ENCODE data around the gene MALRD1.

Gene MALRD1

DNA sequence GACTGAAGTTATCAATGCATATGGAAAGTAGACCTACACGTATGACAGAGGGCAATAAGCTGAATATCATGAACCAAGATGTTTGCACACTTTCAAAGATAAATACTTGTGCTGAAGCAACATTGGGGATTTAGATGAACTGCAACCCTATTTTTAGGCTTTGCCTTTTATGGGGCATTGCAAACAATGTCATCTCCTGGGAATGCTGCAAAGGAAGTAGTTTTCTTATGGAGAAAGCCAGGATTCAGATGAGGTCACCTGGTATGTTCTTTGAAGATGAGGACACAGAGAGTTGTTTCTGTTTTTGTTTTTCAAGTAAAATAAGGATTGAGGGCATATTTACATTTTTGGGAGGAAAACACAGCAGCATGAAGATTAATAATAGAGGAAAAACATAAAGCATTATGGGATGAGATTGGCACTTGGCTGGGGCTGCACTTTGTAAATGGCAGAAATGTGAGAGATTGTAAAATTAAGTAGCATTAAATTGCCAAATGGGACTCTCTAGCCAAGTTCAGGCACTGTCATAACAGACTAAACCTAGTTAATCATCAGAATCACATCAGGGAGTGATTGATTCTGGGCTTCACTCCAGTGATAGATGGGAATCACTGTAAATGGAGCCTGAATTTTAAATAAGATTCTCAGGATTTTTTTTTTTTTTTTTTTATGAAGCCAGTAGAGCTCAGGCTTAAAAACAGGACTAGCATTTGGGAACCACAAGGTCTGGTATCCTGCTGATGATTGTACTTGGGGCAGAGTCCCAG lies 63.1 kb downstream of the MALRD1 start:
- DNase-seq: no peak

DNA sequence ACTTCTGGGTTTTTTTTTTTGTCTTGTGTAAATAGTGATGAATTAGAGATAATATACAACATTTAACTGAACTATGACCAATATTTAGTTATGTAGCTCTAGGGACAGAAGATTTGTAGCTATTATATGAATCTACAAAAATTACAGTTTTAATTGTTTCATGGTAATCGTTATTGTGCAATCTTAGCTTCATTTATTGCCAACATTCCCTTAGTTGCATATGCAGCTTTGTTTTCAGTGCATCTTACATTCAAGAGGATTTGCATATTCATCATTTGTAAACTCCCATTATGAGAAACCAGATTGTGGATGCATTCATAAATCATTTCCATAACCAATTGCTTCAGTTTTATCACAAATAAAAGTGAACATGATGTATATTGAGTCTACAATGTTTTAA lies 68.8 kb downstream of the MALRD1 start:
- peak in 1 of 2 experiments; percentile 0 for DNase-seq

DNA sequence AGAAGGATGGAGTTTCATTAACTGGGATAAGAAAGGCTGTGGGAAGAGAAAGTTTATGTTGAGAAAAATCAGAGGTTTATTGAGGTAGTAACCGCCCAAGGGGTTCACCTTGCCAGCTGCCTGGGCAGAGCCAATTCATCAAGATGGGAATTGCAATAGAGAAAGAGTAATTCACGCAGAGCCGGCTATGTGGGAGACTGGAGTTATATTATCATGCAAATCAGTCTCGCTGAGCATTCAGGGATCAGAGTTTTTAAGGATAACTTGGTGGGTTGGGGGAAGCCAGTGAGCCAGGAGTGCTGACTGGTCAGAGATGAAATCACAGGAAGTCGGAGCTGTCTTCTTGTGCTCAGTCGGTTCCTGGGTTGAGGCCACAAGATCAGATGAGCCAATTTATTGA lies 70.6 kb downstream of the MALRD1 start:
- DNase-seq: peak in 1 of 2 experiments; percentile 0

DNA sequence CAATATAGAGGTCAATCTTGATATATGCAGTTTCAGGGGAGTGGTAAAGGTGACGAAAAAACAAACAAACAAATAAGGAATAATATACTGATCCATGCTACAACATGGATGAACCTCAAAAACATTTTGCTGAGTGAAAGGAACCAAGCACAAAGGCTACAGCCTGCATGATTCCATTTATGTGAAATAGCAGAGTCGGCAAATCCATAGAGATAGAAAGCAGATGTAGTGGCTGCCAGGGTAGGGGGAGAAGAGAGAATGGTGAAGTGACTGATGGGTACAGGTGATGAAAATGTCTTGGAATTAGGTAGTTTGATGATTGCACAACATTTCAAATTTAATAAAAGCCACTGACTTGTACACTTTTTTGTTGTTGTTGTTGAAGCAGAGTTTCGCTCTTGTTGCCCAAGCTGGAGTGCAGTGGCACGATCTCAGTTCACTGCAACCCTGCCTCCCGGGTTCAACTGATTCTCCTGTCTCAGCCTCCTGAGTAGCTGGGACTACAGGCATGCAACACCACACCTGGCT lies 71.8 kb downstream of the MALRD1 start:
- DNase-seq: no peak

DNA sequence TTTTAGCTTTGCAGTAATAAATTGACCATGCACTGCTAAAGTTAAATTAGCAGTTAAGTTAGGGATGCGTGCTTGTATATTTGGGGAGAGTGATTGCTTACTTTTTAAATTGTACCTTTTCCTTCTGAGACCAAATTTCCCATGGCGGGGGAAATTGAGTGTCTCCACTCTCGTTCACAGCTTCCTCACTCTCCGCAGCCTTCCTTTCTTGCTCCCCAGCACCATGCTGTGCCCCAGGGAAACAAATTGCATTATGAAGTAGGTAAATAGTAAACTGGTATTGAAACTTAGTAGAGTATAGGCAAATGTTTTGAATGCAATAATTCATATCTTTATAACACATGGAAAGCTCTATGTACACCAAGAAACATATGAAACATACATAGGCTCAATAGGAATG lies 85.4 kb downstream of the MALRD1 start:
- no peak for DNase-seq

DNA sequence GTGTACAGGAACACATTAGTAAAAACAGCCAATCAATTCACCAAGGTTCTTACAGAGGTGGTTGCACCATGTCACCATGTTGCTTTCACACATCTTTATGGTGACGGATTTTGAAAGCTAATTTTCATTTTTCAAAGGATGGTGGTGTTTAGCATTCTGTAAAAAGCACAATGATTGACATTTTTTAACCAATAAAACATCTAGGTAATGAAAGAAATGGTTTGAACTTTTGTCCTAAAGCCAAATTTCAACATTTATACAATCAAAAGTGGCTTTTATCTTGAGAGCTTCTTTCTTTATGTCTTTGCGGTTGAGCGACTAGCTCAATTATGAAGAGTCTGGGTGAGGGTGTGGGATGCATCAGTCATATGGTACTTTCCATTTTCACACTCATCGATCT lies 94.4 kb downstream of the MALRD1 start:
- DNase-seq: no peak

DNA sequence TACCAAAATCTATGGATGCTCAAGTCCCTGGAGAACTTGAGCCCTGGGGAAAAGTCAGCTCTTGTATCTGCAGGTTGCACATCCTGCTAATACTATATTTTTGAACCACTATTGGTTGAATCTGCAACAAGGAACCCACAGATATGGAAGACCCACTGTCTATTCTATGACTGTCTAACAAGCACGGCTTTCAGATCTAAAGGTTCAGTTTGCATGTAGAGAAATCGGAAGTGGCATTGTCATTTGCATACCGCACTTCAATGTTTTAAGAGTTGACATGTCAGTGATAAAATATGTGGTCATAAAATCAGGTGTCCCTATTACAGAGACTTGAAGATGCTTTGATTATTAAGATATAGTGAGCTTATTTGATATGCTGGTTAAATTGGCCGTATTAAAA lies 95.6 kb downstream of the MALRD1 start:
- DNase-seq: peak; percentile 74 to 83

DNA sequence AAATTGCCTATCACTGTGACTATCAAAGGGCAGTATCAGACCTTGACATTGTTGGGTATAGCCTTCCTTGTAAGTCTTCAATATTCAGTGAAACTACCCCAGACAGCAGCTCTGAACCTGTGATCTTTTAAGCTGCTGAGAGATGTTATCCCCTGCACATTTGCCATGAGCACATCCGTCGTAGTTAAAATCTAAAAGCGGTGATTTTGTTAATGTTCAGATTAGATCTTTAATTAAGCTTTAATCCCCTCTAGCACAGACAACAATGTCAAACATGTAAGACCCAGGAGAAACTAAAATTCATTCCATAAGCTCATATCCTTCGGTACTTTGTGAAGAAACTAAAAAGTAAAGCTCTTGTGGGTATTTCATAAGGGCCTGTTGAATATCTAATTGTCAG lies 105.8 kb downstream of the MALRD1 start:
- no peak for DNase-seq

DNA sequence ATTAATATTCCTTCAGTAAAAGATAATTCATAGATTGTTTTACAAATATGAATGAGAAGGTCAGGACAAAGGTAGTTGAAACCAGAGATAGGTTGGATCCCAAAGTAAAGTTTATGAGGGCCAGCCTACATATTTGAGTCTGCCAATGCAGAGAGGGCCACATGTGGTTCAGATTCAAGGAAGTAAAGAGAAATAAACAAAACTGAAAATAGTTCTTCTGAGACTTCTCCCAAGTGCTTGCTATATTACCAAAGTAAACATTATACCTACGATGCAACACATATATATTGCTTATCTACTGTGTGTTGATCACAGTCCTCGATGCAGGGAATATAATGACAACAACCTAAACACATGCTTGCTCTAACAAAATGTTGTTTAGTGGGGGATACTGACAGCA lies 109.8 kb downstream of the MALRD1 start:
- DNase-seq: no peak

DNA sequence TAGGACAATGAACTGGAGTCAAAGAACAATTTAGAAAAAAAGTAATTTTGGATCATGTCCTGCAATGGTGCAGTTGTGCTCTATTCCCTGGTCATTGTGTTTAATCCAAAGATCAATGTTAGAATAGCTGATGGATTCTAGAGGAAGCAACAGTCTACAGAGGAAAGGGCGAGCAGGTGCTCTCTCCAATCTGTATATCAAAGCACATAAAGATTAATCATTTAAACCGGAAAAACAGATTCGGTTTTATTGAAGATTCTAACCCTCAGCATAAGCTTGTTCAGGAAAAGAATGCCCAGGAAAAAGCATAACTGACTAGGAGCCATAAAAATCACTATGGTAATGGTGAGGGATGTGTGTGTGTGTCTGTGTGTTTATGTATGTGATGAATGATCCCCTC lies 110.3 kb downstream of the MALRD1 start:
- DNase-seq: no peak

DNA sequence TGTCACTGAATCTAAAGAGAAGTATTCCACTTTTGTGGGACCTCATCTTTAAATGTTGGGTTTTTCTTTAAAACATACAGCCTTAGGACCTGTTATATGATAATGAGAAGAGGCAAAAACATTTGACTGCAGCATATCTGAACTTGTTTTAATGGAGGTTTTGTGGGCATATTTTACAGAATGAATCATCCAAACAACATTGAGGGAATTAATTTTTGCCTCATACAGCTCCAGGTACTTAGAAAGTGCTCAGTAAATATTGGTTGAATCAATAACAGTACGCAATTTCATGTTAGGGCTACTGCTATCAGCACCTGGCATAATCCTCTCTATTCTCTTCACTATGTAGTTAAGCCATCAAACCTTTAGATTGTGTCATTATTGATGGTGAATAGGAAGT lies 115.9 kb downstream of the MALRD1 start:
- DNase-seq: no peak

DNA sequence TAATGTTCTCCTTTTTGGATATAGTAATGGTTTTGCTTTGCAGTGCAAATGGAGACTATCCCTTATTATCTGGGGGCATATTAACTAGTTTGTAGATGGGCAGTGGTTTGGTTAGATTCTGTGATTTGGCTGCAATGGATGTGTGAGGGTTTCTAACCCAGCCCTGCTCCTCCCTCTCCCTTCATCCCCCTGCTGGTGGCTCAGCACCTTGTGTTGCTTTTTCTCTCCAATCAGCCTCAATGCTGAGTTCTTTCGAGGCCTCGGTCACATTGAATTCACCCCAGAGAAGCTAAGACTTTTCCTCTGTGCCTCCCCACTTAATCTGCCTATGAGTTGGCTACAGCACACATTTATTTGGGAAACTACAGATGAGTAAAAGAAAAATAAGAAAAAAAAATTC lies 120.0 kb downstream of the MALRD1 start:
- peak in 1 of 2 experiments; percentile 16 for DNase-seq

DNA sequence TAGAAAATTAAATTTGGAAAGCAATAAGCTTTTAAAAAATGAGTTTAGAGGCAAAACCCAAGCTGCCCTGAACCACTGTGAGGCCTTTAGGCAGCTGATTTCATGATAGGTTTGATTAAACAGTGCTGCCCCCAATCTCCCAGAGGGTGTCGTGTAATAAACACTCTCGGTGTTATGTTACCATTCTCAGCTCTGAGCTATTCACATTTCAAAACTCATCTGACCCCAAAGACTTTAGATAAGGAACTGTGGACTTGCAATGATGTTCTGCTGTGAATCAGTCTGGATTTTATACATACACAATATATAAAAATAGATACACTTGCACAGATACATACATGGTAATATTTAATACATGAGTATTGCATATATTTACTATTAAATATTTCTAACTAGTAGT lies 120.4 kb downstream of the MALRD1 start:
- no peak for DNase-seq

DNA sequence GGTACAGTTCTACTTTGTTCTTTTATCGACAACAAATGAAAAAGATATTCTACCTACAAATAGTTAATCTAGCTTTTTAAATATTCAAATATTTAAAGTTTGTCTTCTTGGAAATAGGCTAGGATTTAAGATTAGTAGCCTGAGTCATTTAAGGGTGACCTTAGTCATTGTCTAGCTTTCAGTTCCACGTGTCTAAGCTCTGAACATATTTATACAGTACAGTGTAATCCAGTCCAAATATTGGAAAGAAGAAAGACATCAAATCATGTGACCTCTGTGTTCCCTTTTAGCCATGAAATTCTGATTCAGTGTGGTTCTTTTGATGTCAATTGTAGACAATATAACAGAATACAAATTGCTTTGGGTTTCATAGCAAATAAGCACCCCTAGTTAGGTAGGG lies 121.1 kb downstream of the MALRD1 start:
- no peak for DNase-seq

DNA sequence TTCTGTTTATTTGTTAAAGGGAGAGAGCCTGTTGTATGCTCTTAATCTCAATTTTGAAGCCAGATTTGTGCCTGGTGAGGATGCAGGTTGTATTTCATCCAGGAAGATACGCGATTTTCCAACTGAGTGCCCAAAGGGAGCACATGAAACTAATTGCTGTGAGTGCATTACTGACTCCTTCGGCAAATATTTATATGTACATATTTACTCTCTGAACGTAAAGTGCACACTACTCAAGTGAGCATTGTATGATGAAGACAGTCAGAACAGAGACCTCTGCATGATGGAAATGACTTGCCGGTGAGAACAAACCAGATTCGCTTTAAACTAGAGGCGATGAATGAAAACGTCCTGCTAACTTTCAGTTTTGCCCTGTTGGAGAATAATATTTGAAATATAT lies 130.1 kb downstream of the MALRD1 start:
- DNase-seq: no peak

DNA sequence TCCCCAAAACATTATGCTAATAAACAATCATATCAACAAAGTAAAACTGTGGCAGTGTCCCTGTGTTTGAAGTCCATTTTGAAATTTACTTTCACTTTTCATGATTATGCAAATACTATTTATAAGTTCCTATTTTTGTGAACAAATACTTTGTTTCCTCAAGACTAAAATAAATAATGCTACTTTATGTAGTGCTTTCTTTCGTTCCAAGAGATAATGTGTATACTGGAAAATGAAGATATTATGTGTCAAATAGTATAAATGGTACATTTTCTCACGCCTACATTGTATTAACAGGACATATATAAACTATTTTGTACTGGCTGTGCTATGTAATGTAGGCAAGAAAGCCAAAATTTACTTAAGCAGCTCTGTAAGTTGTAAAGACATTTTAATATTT lies 136.3 kb downstream of the MALRD1 start:
- no peak for DNase-seq

DNA sequence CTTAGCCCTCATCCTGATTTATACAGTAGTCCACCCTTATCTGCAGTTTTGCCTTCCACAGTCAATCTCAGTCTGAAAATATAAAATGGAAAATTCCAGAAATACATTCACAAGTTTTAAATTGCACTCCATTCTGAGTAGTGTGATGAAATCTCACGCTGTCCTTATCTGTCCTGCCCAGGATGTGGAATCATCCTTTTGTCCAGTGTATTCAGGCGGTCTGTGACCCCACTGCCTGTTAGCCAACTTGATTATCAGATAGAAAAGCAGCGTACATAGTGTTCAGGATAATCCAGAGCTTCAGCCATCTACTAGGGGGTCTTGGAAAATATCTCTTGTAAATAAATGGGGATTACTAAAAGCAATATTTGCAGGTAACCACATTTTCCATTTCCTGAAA lies 146.3 kb downstream of the MALRD1 start:
- DNase-seq: no peak

DNA sequence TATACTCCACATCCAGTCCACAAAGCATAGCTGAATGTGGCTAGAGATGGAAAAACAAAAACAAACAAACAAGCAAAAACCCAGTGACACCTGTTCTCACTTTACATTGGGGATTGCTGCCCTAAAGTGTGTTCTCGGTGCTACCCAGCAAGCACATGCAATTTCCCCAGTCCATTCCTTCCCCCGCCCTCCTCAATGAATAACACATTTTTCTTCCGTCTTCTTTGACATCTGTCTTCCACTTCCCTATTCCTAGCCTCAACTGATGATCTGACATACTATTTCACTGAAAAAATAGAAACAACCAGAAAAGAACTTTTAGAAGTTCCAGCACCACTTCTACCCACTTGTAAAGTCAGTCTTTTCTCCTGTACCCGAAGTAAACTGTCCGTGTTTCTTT lies 147.1 kb downstream of the MALRD1 start:
- no peak for DNase-seq

DNA sequence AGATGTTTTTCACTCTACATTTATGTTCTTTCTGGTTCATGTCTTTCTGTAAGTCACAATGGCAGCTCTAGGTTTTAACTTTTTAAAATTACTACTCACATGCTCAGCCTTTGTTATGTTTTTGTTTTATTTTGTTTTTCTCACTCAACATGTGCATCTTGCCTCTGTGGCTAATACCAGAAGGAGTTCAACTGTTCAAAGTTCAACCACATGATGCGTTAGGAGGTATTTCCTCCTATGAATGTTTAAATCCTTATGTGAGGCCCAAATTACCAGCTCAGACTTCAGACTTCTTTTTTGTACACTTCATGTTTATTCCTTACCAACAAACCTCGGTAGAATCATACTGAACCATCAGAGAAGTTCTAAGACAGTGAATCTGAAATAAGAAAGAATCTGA lies 151.6 kb downstream of the MALRD1 start:
- no peak for DNase-seq

DNA sequence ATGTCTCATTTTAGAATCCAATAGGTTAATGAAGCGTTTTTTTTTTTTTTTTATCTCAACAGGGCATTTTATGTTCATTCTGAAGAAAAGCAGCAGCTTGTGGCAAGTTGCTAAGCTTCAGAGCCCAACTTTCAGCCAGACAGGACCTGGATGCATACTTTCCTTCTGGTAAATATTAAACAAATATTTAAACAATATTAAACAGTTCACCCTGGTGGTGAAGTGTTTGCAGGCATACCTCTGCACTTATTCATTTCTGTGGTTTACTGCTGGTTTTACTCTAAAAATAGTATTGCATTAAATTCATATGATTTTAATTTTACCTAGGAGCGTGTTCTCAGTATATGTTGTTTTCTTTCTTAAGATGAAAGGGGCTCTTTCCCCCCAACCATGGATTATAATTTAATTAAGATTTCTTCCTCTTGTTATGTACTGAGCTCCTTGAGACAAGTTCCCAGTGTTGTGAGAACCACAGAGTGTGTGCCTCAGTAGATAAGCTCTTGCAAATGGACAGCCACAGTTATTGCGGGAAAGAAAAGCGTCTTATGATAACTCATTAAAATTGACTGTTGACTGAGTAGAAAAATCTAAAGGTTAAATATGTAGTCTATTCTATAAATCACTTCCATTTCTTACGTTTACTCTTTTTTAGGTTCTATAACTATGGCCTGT lies 155.8 kb downstream of the MALRD1 start:
- no peak for DNase-seq

DNA sequence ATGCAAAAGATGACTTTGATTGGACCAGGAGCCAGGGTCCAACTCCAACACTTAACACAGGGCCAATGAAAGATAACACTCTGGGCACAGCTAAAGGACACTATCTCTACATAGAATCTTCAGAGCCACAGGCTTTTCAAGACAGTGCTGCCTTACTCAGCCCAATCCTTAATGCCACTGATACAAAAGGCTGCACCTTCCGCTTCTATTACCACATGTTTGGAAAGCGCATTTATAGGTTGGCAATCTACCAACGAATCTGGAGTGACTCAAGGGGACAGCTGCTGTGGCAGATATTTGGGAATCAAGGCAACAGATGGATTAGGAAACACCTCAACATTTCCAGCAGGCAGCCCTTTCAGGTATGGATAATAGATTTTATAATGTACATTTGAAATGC lies 160.7 kb downstream of the MALRD1 start:
- DNase-seq: no peak

DNA sequence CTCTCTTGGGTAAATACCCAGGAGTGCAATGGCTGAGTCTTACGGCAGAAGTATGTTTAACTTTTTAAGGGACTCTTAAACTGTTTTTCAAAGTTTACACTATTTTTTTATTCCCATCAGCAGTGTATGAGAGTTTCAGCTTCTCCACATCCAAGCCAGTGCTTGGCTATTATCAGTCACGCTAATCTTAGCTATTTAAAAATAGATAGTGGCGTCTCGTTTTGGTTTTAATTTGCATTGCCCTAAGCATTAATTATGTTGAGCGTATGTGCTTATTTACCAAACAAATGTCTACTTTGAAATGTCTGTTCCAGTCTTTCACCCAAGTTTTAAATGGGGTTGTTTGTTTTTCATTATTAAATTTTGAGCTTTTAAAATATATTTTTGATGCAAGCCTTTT lies 164.0 kb downstream of the MALRD1 start:
- DNase-seq: peak; percentile 1 to 23

DNA sequence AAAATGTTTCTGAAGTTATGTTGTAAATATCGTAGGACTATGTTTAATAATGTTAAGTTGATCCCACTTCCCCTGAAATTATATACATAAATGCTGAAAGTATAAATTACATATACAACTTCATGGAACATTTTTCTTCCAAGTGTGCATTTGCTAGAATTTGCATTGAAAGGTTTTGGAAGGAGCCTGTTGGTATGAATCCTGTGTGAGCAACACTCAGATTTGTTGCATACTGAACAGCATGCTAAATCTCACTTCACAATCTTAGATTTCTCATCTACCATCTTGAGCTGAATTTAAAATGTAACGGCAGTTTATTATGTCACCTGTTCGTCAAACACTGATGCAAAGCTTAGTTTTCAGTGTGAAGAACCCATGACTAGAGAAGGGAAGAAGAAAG lies 172.6 kb downstream of the MALRD1 start:
- DNase-seq: no peak

DNA sequence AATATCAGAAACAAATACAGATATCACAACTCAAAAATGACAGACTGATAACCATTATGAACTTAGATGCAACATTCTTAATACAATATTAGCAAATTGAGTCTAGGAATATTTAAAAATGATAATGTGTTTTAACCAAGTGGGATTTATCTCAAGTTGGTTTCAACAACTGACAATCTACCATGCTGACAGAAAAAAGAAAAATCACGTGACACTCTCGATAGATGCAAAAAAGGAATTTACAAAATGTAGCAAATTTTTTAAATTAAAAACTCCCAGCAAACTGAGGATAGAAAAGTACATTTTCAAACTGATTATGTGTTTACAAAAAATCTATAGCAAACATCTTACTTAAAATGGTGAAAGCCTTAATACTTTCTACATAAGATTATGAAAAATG lies 177.4 kb downstream of the MALRD1 start:
- no peak for DNase-seq

DNA sequence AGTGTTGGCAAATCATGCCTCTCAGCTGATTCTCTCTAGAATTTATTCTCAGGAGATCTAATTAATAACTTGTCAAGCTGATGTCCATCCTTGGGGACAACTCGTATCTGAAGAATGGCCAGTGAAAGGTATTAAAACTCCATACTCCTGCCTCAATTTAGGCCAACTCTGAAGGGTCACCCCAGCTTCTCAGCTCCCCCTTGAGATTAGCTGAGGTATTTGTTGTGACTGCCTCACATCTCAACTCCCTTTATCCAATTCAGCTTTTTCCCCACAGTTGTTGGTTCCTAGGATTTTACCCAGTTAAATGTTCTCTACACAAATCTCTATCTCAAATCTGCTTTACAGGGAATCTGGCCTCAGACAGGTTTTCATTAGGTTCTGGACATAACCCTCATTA lies 182.4 kb downstream of the MALRD1 start:
- DNase-seq: no peak
